Panc1 (cell line): ENCODE measurements around the gene CD44. TPM values are rescaled to one million over a fixed set of nuclear protein-coding genes. Genes with fewer than 3 reads are reported as not detected.
"Not testable (repeated sequence)": the region's sequence is repeated elsewhere in the genome, so short reads cannot be mapped to it uniquely, and the experiment has no call there.

Source experiments
- ATAC-seq: fragments of 200-7000 bp; cut with Tn5 transposase; 2 replicates; pipeline ENCODE4 v1.9.1; 2020; ENCODE audit warnings: mild to moderate bottlenecking, moderate library complexity
- BruUV-seq: library from RNA; stranded (reverse); fragments of 400-500 nt; replicated peaks from 2 replicates; lab custom pipeline; 2021; lab: Mats Ljungman, UMichigan
- CTCF ChIA-PET: fragments of 300-600 bp; sonication (Branson Sonifier 250); formaldehyde crosslinking; loops from one replicate; lab custom pipeline; 2022; ENCODE audit warnings: antibody characterized with exemption; lab: Charles Lee
- POLR2A ChIA-PET: fragments of 300-600 bp; sonication (Branson Sonifier 250); formaldehyde crosslinking; loops from one replicate; lab custom pipeline; 2022; ENCODE audit warnings: antibody characterized with exemption; lab: Charles Lee
- DNase-seq: peaks from one replicate; pipeline ENCODE4 v3.0.0-alpha.2; 2010; ENCODE audit warnings: low read depth, low spot score
- H3K27ac ChIP-seq: 2 replicates; pipeline ENCODE4 v1.5.1; 2011; ENCODE audit warnings: mild to moderate bottlenecking, low read length, inconsistent platforms
- H3K27me3 ChIP-seq: fragments of 200-500 bp; sonication (Bioruptor generic); 2 replicates; pipeline ENCODE4 v1.6.0; 2014; ENCODE audit warnings: low read length, inconsistent platforms; ENCODE audit not compliant: control insufficient read depth, insufficient read depth
- H3K36me3 ChIP-seq: fragments of 200-500 bp; sonication (Bioruptor generic); 2 replicates; pipeline ENCODE4 v1.5.1; 2014; ENCODE audit warnings: inconsistent platforms, mild to moderate bottlenecking, low read length, moderate library complexity; ENCODE audit not compliant: control insufficient read depth, insufficient read depth
- H3K4me1 ChIP-seq: 2 replicates; pipeline ENCODE4 v1.5.1; 2011; ENCODE audit warnings: inconsistent platforms, mild to moderate bottlenecking, low read length, moderate library complexity; ENCODE audit not compliant: control insufficient read depth, insufficient read depth
- H3K4me3 ChIP-seq, 2 experiments: 2 replicates each; pipeline ENCODE4 v1.5.1; 2011 to 2012; ENCODE audit warnings: low read depth in 2 of 2, low read length in 2 of 2, mild to moderate bottlenecking in 2 of 2, inconsistent platforms in 1 of 2, moderate library complexity in 1 of 2
- H3K9me3 ChIP-seq: fragments of 200-500 bp; sonication (Bioruptor generic); 2 replicates; pipeline ENCODE4 v1.5.1; 2014; ENCODE audit warnings: low read depth, mild to moderate bottlenecking, inconsistent platforms, low read length, moderate library complexity; ENCODE audit not compliant: control insufficient read depth, insufficient read depth
- POLR2AphosphoS5 ChIP-seq: IDR thresholded peaks from 2 replicates; pipeline ENCODE4 v1.6.1; 2012; ENCODE audit warnings: mild to moderate bottlenecking, low read depth, low read length, moderate library complexity
- SIN3A ChIP-seq: IDR thresholded peaks from 2 replicates; pipeline ENCODE4 v1.6.1; 2012; ENCODE audit warnings: low read depth, mild to moderate bottlenecking, low read length, moderate library complexity, borderline replicate concordance; ENCODE audit not compliant: insufficient read depth
- TCF7L2 ChIP-seq: IDR thresholded peaks from 2 replicates; pipeline ENCODE4 v1.6.1; 2011; ENCODE audit warnings: mild to moderate bottlenecking, low read depth, low read length, inconsistent platforms
- in situ Hi-C: cut with HindIII; loops from 2 replicates; pipeline ENCODE4 v1.10.0; 2016; ENCODE audit warnings: low sequenced_read_pairs, low pct_unique_long_range_greater_than_20kb
- intact Hi-C: fragments of 100-400 bp; cut with micrococcal nuclease; formaldehyde crosslinking; loops from one replicate; pipeline ENCODE4 v1.10.0; 2022; ENCODE audit not compliant: unreplicated experiment
- total RNA-seq: library from RNA; stranded (reverse); gene quantifications from one replicate; pipeline ENCODE4 v1.2.1, GENCODE V29; 2021; ENCODE audit not compliant: unreplicated experiment
- TF ChIP-seq, protein P1 (sequence below): fragments of 450-650 bp; IDR thresholded peaks from 2 replicates; pipeline ENCODE4 v1.5.1; 2017; ENCODE audit warnings: mild to moderate bottlenecking
- TF ChIP-seq, protein P2 (sequence below), 2 experiments: IDR thresholded peaks; 2 replicates each; pipeline ENCODE4 v1.6.1; 2011 to 2012; ENCODE audit warnings: low read depth in 2 of 2, control low read depth in 1 of 2, low read length in 1 of 2, mild to moderate bottlenecking in 1 of 2, moderate library complexity in 1 of 2; ENCODE audit not compliant: insufficient read depth in 1 of 2

CD44 gene
- total RNA-seq, 1 experiment from 2014 or later = 1,819 TPM

DNA sequence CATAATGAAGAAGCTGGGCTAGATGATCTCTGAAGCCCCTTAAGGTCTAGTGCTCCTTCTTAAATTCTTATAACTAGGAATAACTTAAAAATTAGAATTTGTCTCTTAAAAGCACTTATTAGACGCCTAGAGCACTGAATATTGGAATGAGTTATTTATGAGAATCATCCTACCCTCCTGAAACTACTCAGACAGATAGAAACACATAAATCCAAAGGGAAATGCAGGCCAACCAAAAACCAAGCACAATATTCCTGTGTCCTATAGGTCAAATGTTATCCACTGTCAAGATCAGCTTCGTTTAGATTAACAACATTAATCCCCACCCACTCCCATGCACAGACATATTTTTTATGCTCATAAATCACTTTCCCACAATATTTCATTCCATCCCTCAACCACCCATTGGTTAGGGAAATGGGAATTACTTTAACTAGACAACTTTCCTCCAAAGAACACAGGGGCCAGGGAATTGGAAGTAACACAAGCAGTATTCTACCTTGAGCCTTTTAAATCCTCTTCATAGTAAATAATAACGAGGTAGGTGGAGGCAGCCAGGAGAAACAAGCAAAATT, 87.1 kb downstream of the CD44 start:
- TF ChIP-seq, protein P1, sequence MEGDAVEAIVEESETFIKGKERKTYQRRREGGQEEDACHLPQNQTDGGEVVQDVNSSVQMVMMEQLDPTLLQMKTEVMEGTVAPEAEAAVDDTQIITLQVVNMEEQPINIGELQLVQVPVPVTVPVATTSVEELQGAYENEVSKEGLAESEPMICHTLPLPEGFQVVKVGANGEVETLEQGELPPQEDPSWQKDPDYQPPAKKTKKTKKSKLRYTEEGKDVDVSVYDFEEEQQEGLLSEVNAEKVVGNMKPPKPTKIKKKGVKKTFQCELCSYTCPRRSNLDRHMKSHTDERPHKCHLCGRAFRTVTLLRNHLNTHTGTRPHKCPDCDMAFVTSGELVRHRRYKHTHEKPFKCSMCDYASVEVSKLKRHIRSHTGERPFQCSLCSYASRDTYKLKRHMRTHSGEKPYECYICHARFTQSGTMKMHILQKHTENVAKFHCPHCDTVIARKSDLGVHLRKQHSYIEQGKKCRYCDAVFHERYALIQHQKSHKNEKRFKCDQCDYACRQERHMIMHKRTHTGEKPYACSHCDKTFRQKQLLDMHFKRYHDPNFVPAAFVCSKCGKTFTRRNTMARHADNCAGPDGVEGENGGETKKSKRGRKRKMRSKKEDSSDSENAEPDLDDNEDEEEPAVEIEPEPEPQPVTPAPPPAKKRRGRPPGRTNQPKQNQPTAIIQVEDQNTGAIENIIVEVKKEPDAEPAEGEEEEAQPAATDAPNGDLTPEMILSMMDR = no peak
- TF ChIP-seq POLR2AphosphoS5 = peak; percentile 77; the same call in 1 of the 2 replicates
- intact Hi-C loops (no loop called here), in situ Hi-C loops (no loop called here)
- H3K9me3 ChIP-seq = no peaks in the 10 kb centered on the region
- no peak overlapping the region for H3K4me3 ChIP-seq
- no TSS peak for BruUV-seq
- ChIA-PET CTCF (no interaction called here), POLR2A (no interaction called here)
- ATAC-seq = no peak
- peaks cover 90% of the 10 kb centered on the region for H3K4me1 ChIP-seq
- DNase-seq = no peak
- H3K27ac ChIP-seq = peak overlapping the region; percentile 56
- no peaks in the 10 kb centered on the region for H3K27me3 ChIP-seq
- H3K36me3 ChIP-seq = peaks cover 44% of the 10 kb centered on the region

GRCh38 chr11:35226756-35227155, 87.8 kb downstream of the CD44 start:
- in situ Hi-C loops, DNase-seq, intact Hi-C loops, H3K9me3 ChIP-seq, ATAC-seq, CTCF ChIA-PET, BruUV-seq, H3K4me3 ChIP-seq, H3K27me3 ChIP-seq, POLR2A ChIA-PET: not testable (repeated sequence)
- Histone ChIP-seq H3K4me1 (peaks cover 90% of the 10 kb centered on the region), H3K27ac (peak overlapping the region; percentile 65), H3K36me3 (peaks cover 43% of the 10 kb centered on the region)

GRCh38 chr11:35227576-35228327, 88.8 kb downstream of the CD44 start:
- H3K27me3 ChIP-seq = no peaks in the 10 kb centered on the region
- TF ChIP-seq SIN3A (no peak), POLR2AphosphoS5 (peak; percentile 63; the same call in 1 of the 2 replicates), TCF7L2 (no peak)
- TF ChIP-seq, protein P2, sequence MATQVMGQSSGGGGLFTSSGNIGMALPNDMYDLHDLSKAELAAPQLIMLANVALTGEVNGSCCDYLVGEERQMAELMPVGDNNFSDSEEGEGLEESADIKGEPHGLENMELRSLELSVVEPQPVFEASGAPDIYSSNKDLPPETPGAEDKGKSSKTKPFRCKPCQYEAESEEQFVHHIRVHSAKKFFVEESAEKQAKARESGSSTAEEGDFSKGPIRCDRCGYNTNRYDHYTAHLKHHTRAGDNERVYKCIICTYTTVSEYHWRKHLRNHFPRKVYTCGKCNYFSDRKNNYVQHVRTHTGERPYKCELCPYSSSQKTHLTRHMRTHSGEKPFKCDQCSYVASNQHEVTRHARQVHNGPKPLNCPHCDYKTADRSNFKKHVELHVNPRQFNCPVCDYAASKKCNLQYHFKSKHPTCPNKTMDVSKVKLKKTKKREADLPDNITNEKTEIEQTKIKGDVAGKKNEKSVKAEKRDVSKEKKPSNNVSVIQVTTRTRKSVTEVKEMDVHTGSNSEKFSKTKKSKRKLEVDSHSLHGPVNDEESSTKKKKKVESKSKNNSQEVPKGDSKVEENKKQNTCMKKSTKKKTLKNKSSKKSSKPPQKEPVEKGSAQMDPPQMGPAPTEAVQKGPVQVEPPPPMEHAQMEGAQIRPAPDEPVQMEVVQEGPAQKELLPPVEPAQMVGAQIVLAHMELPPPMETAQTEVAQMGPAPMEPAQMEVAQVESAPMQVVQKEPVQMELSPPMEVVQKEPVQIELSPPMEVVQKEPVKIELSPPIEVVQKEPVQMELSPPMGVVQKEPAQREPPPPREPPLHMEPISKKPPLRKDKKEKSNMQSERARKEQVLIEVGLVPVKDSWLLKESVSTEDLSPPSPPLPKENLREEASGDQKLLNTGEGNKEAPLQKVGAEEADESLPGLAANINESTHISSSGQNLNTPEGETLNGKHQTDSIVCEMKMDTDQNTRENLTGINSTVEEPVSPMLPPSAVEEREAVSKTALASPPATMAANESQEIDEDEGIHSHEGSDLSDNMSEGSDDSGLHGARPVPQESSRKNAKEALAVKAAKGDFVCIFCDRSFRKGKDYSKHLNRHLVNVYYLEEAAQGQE (IDR thresholded peaks at IDR 0.05; ENCODE audit: insufficient read depth in 1 of 2, low read depth in 2 of 2, low read length in 1 of 2) = no peak
- TF ChIP-seq, protein P1 = no peak
- ChIA-PET POLR2A (no interaction called here), CTCF (interaction anchor here (0.6 kb wide), 1 partner anchor 78 kb away, joined by 3 read pairs; no protein-coding TSS in a partner anchor)
- intact Hi-C loops (no loop called here), in situ Hi-C loops (no loop called here)
- H3K4me3 ChIP-seq = no peak overlapping the region
- no TSS peak for BruUV-seq
- peak overlapping the region; percentile 65 for H3K27ac ChIP-seq
- peaks cover 86% of the 10 kb centered on the region for H3K4me1 ChIP-seq
- no peak for DNase-seq
- peak; percentile 13; the same call in 1 of the 2 replicates for ATAC-seq
- no peaks in the 10 kb centered on the region for H3K9me3 ChIP-seq
- H3K36me3 ChIP-seq = peaks cover 36% of the 10 kb centered on the region
